ENCODE results near the gene SAMD14. TPM values are rescaled to one million over a fixed set of nuclear protein-coding genes. Genes with fewer than 3 reads are reported as not detected.

The SAMD14 gene
- total RNA-seq, 1 experiment from 2014 or later = 8.2 TPM

DNA sequence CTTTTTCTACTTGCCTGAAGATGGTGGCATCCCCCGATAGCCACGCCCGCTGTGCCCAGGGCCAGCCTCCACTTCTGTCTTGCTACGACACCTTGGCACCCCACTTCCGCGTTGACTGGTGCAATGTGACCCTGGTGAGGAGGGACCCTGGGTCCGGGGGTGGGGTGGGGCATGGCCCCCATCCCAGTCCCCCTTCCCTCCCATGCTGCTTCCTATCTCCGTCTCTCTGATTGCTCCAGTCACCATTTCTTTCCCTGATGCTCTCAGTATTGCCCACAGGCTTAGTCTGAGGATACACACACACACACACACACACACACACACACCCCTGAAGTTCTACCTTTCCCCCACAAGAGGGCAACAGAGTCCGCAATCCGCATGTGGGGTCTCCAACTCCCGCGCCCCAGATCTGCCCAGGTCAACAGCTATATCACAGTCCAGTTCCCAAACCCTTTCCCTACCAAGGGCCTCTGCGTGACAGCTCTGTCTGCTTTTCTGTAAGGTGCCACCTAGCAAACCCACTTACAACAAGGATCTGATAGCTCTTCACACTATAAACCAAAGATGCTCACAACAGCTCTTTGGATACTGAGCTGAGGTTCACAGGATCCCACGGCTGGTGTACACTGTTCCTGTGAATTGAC is 39.3 kb upstream of the SAMD14 start:
- no peaks in the 10 kb centered on the region for H3K36me3 ChIP-seq (replicated peaks; ENCODE audit: control insufficient read depth, insufficient read depth, low read length)
- no peaks in the 10 kb centered on the region for H3K27me3 ChIP-seq (ENCODE audit: control insufficient read depth, insufficient read depth, low read length)
- peak; percentile 94 for DNase-seq
- no peak overlapping the region for H3K4me3 ChIP-seq (ENCODE audit: insufficient read depth, low read depth, low read length)

DNA sequence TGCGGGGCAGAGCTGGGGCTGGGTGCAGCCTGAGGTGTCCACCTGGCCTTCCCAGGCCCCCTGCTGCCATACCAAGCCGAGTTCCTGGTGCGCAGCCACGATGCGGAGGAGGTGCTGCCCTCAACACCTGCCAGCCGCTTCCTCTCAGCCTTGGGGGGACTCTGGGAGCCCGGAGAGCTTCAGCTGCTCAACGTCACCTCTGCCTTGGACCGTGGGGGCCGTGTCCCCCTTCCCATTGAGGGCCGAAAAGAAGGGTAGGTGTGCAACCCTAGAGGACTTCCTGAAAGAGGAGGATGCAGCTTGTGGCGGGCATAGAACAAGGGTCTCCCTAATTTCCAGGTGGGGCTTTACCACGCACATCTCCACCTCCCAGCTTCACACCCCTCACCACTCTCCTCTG is 38.4 kb upstream of the SAMD14 start:
- Histone ChIP-seq H3K4me3 (ENCODE audit: insufficient read depth, low read depth, low read length) (no peak overlapping the region), H3K36me3 (replicated peaks; ENCODE audit: control insufficient read depth, insufficient read depth, low read length) (no peaks in the 10 kb centered on the region), H3K27me3 (ENCODE audit: control insufficient read depth, insufficient read depth, low read length) (no peaks in the 10 kb centered on the region)
- DNase-seq = no peak

DNA sequence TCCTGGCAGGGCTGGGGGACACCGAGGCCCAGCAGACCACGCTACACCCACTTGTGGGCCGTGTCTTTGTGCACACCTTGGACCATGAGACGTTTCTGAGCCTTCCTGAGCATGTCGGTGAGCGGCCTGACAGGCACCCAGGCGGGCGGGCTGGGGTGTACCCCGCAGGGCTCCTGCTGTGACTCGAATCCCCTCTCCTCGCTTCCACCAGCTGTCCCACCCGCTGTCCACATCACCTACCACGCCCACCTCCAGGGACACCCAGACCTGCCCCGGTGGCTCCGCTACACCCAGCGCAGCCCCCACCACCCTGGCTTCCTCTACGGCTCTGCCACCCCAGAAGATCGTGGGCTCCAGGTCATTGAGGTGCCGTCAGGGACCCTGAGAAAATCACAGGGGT is 37.4 kb upstream of the SAMD14 start:
- Histone ChIP-seq H3K4me3 (ENCODE audit: insufficient read depth, low read depth, low read length) (no peak overlapping the region), H3K27me3 (ENCODE audit: control insufficient read depth, insufficient read depth, low read length) (no peaks in the 10 kb centered on the region), H3K36me3 (replicated peaks; ENCODE audit: control insufficient read depth, insufficient read depth, low read length) (no peaks in the 10 kb centered on the region)
- no peak for DNase-seq

DNA sequence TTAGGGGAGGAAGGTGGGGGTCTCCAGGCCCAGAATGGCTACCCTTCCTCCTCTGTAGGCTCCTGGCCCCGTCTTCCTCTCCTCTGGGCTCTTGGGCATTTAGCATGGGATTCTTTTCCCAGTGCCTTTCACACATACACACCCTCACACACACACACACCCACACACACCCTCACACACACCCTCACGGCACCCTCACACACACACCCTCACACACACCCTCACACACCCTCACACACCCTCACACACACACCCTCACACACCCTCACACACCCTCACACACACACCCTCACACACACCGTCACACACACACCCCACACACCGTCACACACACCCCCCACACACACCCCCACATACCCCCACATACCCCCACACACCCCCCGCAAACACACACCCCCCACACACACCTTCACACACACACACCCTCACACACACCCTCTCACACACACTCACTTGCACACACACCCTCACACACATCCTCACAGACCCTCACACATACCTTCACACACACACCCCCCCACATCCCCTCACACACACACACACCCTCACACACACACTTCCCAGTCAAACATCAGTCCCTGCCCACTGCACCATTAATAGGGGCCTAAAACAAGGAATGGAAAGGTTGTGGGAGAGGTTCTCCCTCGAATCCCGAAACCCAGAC is 36.7 kb upstream of the SAMD14 start:
- no peak overlapping the region for H3K4me3 ChIP-seq (ENCODE audit: insufficient read depth, low read depth, low read length)
- no peaks in the 10 kb centered on the region for H3K36me3 ChIP-seq (replicated peaks; ENCODE audit: control insufficient read depth, insufficient read depth, low read length)
- H3K27me3 ChIP-seq (ENCODE audit: control insufficient read depth, insufficient read depth, low read length) = no peaks in the 10 kb centered on the region
- DNase-seq = no peak

DNA sequence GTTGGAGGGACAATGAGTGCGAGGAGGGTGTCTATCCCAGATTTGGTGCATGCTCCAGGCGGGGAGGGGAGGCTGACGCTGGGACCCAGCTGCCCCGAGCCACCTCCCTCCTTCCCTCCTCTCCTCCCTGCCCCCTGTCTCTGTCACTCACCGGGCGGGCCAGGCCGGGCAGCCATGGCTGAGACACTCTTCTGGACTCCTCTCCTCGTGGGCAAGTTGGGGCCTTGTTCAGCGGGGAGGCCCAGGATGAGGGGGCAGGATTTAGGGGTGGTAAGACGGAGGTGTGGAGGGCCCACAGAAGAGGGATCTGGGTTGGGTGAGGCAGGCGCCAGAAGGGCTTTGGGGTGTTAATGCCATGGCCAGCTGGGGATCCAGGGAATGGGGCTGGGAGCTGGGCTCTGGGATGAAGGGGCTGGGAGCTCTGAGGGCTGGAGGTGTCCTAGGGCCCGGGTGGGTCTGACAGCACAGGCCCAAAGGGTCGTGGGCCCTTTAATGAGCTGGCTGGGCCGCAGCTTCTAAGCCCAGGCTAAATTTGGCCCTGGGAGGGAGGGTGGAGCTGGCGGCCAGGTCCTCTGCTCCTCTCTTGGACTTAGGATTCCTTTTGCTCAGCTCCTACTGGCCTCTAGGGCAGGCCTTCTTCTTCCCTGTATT is 36.0 kb upstream of the SAMD14 start, which contains the start of gene SGCA:
Gene SGCA (plus strand): TSS at position 139 of the 651 bp plus-strand sequence. CDS start 36 bp downstream, at position 175.
- no peaks in the 10 kb centered on the region for H3K27me3 ChIP-seq (ENCODE audit: control insufficient read depth, insufficient read depth, low read length)
- no peak for DNase-seq
- H3K36me3 ChIP-seq (replicated peaks; ENCODE audit: control insufficient read depth, insufficient read depth, low read length) = no peaks in the 10 kb centered on the region
- no peak within 1 kb of the TSS for H3K4me3 ChIP-seq (ENCODE audit: insufficient read depth, low read depth, low read length)

DNA sequence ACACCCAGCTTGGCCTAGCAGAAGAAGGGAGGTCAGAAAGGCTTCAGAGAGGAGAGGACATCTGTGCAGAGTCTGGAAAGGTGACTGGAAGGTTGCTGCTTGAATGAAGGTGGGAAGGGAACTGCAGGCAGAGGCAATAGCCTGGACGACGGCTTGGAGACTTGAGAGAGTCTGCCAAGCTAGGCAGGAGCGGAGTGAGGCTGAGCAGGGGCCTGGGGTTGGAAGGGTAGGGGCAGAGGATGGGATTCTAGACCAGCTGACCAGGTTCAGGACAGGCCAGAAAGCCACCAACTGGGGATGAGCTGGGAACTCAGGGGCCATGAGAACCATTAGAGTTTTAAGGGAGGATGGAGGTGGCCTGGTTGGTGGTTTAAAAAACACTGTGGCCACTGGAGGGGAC is 35.5 kb upstream of the SAMD14 start:
- peaks cover 2% of the 10 kb centered on the region for H3K27me3 ChIP-seq (ENCODE audit: control insufficient read depth, insufficient read depth, low read length)
- H3K4me3 ChIP-seq (ENCODE audit: insufficient read depth, low read depth, low read length) = no peak overlapping the region
- H3K36me3 ChIP-seq (replicated peaks; ENCODE audit: control insufficient read depth, insufficient read depth, low read length) = no peaks in the 10 kb centered on the region
- DNase-seq = no peak

DNA sequence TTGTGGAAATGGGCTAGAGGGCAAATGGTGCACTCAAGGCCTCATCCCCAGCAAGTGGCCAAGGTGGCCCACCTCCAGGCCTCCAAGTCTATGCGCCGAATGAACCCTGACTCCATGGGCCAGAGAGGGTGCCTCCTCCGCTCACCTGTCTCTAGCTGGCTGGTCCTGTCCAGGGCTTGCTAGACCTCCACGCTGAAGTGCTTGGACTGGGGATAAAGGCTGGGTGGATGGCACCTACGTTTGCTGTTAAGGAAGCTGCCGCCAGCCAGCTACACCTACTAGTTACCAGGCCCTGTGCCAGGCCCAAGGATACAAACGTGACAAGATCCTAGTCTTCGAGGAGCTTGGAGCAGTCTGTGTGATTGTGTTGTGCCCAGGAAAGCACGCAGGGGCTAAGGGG is 35.1 kb upstream of the SAMD14 start:
- Histone ChIP-seq H3K36me3 (replicated peaks; ENCODE audit: control insufficient read depth, insufficient read depth, low read length) (no peaks in the 10 kb centered on the region), H3K27me3 (ENCODE audit: control insufficient read depth, insufficient read depth, low read length) (peaks cover 2% of the 10 kb centered on the region), H3K4me3 (ENCODE audit: insufficient read depth, low read depth, low read length) (no peak overlapping the region)
- no peak for DNase-seq

DNA sequence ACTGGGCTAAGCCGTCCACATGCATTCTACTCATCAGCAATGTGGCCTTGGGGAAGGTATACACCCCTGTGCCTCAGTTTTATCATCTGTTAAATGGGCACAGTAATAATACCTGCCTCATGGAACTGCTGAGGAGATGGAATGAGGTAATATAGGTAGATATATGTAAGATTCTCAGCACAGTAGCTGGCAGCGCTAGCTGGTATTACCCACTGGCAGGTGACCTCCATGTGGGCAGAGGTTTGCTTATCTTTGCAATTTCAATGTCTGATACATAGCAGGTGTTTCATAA is 34.7 kb upstream of the SAMD14 start:
- no peak for DNase-seq
- Histone ChIP-seq H3K36me3 (replicated peaks; ENCODE audit: control insufficient read depth, insufficient read depth, low read length) (no peaks in the 10 kb centered on the region), H3K4me3 (ENCODE audit: insufficient read depth, low read depth, low read length) (no peak overlapping the region), H3K27me3 (ENCODE audit: control insufficient read depth, insufficient read depth, low read length) (peaks cover 2% of the 10 kb centered on the region)

DNA sequence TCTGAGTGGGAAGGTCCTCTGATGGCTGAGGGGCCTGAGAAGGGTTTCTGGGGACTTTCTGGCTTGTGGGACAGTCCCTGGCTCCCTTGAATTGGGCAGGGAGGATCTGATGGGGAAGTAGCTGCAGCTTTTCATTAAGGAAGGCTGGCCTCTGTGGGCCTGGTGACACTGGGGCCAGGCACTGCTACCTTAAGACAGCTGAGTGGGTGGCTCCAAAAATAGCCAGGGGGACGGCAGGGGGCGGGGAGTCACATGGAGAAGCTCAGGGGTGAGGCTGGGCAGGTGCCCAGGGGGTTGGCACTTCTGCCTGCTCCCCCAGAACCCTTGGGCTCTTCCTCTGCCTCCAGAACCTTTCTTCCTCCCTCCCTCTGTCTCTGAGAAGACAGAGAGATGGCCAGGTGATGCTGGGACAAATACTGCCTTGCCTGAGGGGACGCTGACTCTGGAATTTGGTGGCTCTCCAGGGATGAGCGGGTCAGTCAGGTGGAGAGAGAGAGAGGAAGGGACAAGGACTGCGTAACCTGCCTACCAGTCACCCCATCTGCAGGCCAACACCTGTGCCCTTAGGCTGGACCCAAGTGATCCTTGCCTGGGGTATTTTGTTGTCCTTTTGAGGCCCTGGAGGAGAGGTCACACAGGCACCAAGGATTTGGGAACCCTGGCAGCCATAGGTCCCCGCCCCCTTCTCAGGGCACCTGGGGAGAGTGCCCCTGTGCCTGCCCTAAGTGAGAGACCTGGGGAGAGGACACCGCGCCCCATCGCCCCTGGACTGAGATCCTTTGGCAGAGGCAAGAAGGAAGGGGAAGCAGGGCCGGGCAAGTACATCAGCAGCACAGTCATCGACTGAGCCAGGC is 34.1 kb upstream of the SAMD14 start:
- DNase-seq = no peak
- Histone ChIP-seq H3K36me3 (replicated peaks; ENCODE audit: control insufficient read depth, insufficient read depth, low read length) (no peaks in the 10 kb centered on the region), H3K27me3 (ENCODE audit: control insufficient read depth, insufficient read depth, low read length) (peaks cover 2% of the 10 kb centered on the region), H3K4me3 (ENCODE audit: insufficient read depth, low read depth, low read length) (no peak overlapping the region)

DNA sequence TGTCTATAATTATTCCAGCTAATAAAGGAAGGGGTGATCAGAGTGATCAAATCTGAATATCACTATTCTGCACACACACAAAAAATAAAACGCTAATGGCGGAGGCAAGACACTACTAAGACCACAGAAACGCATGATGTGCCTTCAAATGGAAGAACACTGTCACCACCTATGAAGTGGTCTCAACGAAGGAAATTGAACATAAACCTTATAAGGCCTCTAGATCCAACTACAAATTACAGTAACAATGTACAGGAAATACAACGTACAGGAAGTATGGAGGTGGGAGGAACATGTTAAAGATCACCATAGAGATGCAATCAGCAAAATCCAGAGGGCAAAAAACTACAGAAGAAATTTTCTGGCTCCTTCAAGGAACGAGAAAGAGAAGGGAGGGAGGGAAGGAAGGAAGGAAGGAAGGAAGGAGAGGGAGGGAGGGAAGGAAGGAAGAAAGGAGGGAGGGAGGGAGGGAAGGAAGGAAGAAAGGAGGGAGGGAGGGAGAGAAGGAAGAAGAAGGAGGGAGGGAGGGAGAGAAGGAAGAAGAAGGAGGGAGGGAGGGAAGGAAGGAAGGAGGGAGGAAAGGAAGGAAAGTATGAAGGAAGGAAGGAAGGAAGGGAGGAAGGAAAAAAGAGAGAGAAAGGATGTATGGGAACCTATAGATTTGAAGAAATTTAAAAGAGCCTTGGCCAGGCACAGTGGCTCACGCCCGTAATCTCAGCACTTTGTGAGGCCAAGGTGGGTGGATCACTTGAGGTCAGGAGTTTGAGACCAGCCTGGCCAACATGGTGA is 32.7 kb upstream of the SAMD14 start:
- no peaks in the 10 kb centered on the region for H3K36me3 ChIP-seq (replicated peaks; ENCODE audit: control insufficient read depth, insufficient read depth, low read length)
- peaks cover 2% of the 10 kb centered on the region for H3K27me3 ChIP-seq (ENCODE audit: control insufficient read depth, insufficient read depth, low read length)
- H3K4me3 ChIP-seq (ENCODE audit: insufficient read depth, low read depth, low read length) = no peak overlapping the region
- no peak for DNase-seq

DNA sequence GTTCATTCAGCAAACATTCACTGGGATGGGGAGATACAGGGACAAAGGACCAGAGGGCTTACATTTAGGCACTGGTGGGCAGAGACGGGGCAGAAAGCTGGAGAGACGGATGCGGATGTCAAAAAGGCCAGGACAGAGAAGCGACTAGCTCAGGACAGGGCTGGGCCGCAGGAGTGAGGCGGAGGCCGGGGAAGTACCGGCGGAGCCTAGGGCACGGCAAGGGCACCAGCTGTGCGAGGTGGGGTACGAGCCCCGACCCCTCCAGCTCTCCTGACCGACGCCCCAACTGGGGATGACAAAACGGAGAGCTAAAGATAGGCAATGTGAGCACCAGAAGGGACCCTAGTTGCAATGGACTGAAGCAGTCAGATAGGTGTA is 31.9 kb upstream of the SAMD14 start:
- Histone ChIP-seq H3K27me3 (ENCODE audit: control insufficient read depth, insufficient read depth, low read length) (peaks cover 2% of the 10 kb centered on the region), H3K36me3 (replicated peaks; ENCODE audit: control insufficient read depth, insufficient read depth, low read length) (no peaks in the 10 kb centered on the region), H3K4me3 (ENCODE audit: insufficient read depth, low read depth, low read length) (0 out of 2 replicates have a peak overlapping the region, but pooled peaks have one; percentile 5)
- peak; percentile 73 for DNase-seq

DNA sequence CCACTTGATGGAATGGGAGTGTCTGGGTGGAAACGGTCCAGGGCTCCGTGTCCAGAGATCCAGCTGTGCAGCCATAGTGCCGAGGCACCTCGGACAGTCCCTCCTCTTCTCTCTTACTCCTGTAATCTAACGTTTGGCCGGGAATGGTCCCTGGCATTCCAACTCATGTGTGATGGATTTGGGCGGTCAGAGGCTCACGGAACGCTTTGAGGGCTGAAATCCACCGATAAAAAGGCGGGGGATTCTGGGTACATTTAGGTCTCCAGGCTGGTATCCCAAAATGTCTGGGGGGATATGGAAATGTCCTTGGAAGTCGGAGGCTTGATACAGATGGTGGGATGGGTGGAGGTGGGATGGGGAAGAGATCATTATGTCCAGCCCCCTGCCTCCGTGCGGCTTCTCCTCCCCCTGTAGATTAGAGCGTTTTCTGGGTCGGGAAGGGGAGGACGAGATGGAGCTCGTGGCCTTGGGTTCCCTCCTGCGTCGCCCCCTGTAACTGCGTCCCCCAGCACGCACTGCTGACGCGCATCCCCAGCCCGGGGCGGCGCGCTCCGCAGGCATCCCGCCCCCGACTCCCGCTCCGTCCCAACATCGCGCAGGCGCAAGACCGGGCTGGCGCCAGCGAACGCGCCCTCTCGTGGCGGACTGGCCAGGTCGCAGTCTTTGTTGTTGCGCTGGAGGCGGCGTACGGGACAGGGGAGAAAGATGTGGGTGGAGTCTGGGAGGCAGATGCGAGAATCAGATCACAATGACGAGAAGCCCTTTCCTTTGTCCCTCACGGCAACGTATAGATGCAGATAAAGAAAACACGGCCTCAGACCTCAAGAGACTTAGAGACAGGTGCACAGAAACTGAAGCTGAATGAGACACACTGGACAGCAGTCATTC is 31.3 kb upstream of the SAMD14 start:
- peak; percentile 100 for DNase-seq
- no peaks in the 10 kb centered on the region for H3K36me3 ChIP-seq (replicated peaks; ENCODE audit: control insufficient read depth, insufficient read depth, low read length)
- H3K4me3 ChIP-seq (ENCODE audit: insufficient read depth, low read depth, low read length) = peak overlapping the region; percentile 52
- H3K27me3 ChIP-seq (ENCODE audit: control insufficient read depth, insufficient read depth, low read length) = peaks cover 2% of the 10 kb centered on the region

DNA sequence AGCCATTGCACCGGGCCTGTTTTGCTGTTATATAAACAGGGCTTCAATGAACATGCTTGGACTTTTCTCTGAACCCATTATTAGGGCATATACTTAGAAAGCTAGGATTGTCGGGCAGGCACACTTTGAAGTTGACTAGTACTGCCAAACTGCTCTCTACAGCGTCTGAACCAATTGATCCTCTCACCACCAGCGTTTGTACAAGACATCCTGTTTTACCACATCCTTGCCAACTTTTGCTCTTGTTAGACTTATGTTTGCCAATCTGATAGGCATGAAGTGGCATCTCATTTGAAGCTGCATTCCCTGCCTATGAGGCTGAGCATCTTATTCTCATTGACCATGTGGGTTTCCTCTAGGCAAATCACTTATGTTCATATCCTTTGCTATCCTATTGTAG is 27.9 kb upstream of the SAMD14 start:
- DNase-seq = no peak
- peaks cover 2% of the 10 kb centered on the region for H3K27me3 ChIP-seq (ENCODE audit: control insufficient read depth, insufficient read depth, low read length)
- H3K4me3 ChIP-seq (ENCODE audit: insufficient read depth, low read depth, low read length) = no peak overlapping the region
- H3K36me3 ChIP-seq (replicated peaks; ENCODE audit: control insufficient read depth, insufficient read depth, low read length) = no peaks in the 10 kb centered on the region

Measured in H7 (cell line).